GM19467 (cell line): ENCODE data around the gene LTC4S.

Experiments
- ATAC-seq: cut with Tn5 transposase; IDR thresholded peaks from one replicate; pipeline ENCODE4 v1.9.1; 2021; ENCODE audit warnings: mild to moderate bottlenecking, moderate library complexity; ENCODE audit not compliant: unreplicated experiment

Gene LTC4S

GRCh38 chr5:179840766-179841165 lies 47.0 kb downstream of the LTC4S start:
- ATAC-seq: no peak

GRCh38 chr5:179841621-179842020 lies 47.8 kb downstream of the LTC4S start:
- ATAC-seq: no peak
